ENCODE measurements around the gene ZNF469.

DNA sequence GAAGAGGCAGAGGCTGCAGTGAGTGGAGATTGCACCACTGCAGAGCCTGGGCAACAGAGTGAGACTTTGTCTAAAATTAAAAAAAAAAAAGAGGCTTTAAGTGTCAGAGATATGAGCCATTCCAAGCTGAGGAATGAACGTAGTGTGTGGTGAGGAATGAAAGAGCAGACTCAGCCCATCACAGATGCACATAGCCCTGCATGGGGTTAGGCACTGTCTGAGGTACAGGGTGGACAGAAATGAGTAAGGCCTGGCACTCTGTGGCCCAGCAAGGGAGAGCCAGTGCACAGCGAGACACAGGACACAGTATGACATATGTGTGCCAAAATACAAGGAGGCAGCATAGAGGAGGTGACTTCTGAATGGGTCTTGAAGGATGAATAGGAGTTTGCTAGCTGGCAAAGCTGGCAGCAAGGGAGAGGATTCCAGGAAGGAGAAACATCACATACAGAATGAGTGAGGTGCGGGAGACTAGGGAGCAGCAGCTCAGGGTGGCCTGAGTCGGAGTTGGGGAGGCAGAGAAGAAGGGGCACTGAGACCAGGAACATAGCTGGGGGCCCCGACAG, 8.7 kb upstream of the ZNF469 start:
- TF ChIP-seq, protein P1, sequence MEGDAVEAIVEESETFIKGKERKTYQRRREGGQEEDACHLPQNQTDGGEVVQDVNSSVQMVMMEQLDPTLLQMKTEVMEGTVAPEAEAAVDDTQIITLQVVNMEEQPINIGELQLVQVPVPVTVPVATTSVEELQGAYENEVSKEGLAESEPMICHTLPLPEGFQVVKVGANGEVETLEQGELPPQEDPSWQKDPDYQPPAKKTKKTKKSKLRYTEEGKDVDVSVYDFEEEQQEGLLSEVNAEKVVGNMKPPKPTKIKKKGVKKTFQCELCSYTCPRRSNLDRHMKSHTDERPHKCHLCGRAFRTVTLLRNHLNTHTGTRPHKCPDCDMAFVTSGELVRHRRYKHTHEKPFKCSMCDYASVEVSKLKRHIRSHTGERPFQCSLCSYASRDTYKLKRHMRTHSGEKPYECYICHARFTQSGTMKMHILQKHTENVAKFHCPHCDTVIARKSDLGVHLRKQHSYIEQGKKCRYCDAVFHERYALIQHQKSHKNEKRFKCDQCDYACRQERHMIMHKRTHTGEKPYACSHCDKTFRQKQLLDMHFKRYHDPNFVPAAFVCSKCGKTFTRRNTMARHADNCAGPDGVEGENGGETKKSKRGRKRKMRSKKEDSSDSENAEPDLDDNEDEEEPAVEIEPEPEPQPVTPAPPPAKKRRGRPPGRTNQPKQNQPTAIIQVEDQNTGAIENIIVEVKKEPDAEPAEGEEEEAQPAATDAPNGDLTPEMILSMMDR (IDR thresholded peaks at IDR 0.05) = no peak
- no peak for TF ChIP-seq POLR2A (IDR thresholded peaks at IDR 0.05)
